GM19023 (cell line): ENCODE data around the gene KRTDAP.

ENCODE experiments used
- ATAC-seq: cut with Tn5 transposase; IDR thresholded peaks from one replicate; pipeline ENCODE4 v1.9.1; 2021; ENCODE audit warnings: mild to moderate bottlenecking, moderate library complexity; ENCODE audit not compliant: unreplicated experiment

Gene KRTDAP

GRCh38 chr19:35513628-35514281, 23.5 kb upstream of the KRTDAP start, which contains the start of gene DMKN:
Gene DMKN (minus strand): TSS chr19:35513649. CDS start chr19:35513475, 174 bp downstream.
- ATAC-seq, result no peak

GRCh38 chr19:35512831-35513627, 22.8 kb upstream of the KRTDAP start:
- ATAC-seq, result no peak

- ATAC-seq, result no peak
Measured at GRCh38 chr19:35511337-35511736, 21.1 kb upstream of the KRTDAP start.

- ATAC-seq, result no peak
Measured at GRCh38 chr19:35510626-35510964, 20.3 kb upstream of the KRTDAP start.

- ATAC-seq, result peak; percentile 50
Measured at GRCh38 chr19:35509861-35510625, 19.8 kb upstream of the KRTDAP start.

GRCh38 chr19:35509018-35509652, 18.9 kb upstream of the KRTDAP start:
- no peak for ATAC-seq

GRCh38 chr19:35508129-35508528, 17.9 kb upstream of the KRTDAP start:
- ATAC-seq, result no peak

- ATAC-seq, result no peak
Measured at GRCh38 chr19:35507561-35507960, 17.3 kb upstream of the KRTDAP start.

- no peak for ATAC-seq
Measured at GRCh38 chr19:35506011-35506410, 15.7 kb upstream of the KRTDAP start.

GRCh38 chr19:35502751-35503150, 12.5 kb upstream of the KRTDAP start:
- no peak for ATAC-seq

- no peak for ATAC-seq
Measured at GRCh38 chr19:35501684-35502083, 11.4 kb upstream of the KRTDAP start.

- ATAC-seq, result no peak
Measured at GRCh38 chr19:35500611-35501010, 10.3 kb upstream of the KRTDAP start.

GRCh38 chr19:35498984-35499527, 8.8 kb upstream of the KRTDAP start:
- no peak for ATAC-seq

GRCh38 chr19:35498220-35498619, 8.0 kb upstream of the KRTDAP start:
- no peak for ATAC-seq

GRCh38 chr19:35497406-35497805, 7.1 kb upstream of the KRTDAP start:
- ATAC-seq, result no peak

GRCh38 chr19:35495107-35496064, 5.1 kb upstream of the KRTDAP start:
- no peak for ATAC-seq

- no peak for ATAC-seq
Measured at GRCh38 chr19:35493971-35494370, 3.7 kb upstream of the KRTDAP start.

GRCh38 chr19:35491836-35492360, 1.6 kb upstream of the KRTDAP start:
- no peak for ATAC-seq

- ATAC-seq, result no peak
Measured at GRCh38 chr19:35488677-35489076, 1.6 kb downstream of the KRTDAP start.
